Glomerular visceral epithelial cell (primary cell): Measurements from ENCODE around the gene CDH16.
"Not testable (repeated sequence)": the region's sequence is repeated elsewhere in the genome, so short reads cannot be mapped to it uniquely, and the experiment has no call there.

Experiments
- DNase-seq: peaks from one replicate; pipeline ENCODE4 v3.0.0-alpha.2; 2016; ENCODE audit errors: extremely low spot score

CDH16 gene

GRCh38 chr16:66910175-66910940 lies 8.3 kb downstream of the CDH16 start:
- DNase-seq = no peak

GRCh38 chr16:66908762-66909559 lies 9.7 kb downstream of the CDH16 start:
- DNase-seq = no peak

- DNase-seq = no peak
Observed at GRCh38 chr16:66908116-66908515, 10.6 kb downstream of the CDH16 start.

- DNase-seq = no peak
Observed at GRCh38 chr16:66906916-66907836, 11.5 kb downstream of the CDH16 start.

GRCh38 chr16:66905633-66906539 lies 12.8 kb downstream of the CDH16 start:
- no peak for DNase-seq

- DNase-seq = no peak
Observed at GRCh38 chr16:66904846-66905632, 13.6 kb downstream of the CDH16 start.

- DNase-seq = no peak
Observed at GRCh38 chr16:66904428-66904845, 14.2 kb downstream of the CDH16 start.

- no peak for DNase-seq
Observed at GRCh38 chr16:66903544-66904427, 14.9 kb downstream of the CDH16 start.

GRCh38 chr16:66902648-66903543 lies 15.8 kb downstream of the CDH16 start:
- no peak for DNase-seq

GRCh38 chr16:66901626-66902025 lies 17.1 kb downstream of the CDH16 start:
- no peak for DNase-seq

- DNase-seq = no peak
Observed at GRCh38 chr16:66900721-66901441, 17.8 kb downstream of the CDH16 start.

- peak; percentile 87 for DNase-seq
Observed at GRCh38 chr16:66899945-66900710, 18.6 kb downstream of the CDH16 start.

- DNase-seq = no peak
Observed at GRCh38 chr16:66899310-66899944, 19.3 kb downstream of the CDH16 start.

GRCh38 chr16:66898933-66899309 lies 19.8 kb downstream of the CDH16 start:
- no peak for DNase-seq

- peak; percentile 74 for DNase-seq
Observed at GRCh38 chr16:66898207-66898606, 20.5 kb downstream of the CDH16 start.

- DNase-seq = not testable (repeated sequence)
Observed at GRCh38 chr16:66896682-66897081, 22.0 kb downstream of the CDH16 start.
